ENCODE results near the gene DUSP2. TPM values are rescaled to one million over a fixed set of nuclear protein-coding genes. Genes with fewer than 3 reads are reported as not detected.
A peak's percentile ranks its signal among the peaks of the same experiment; 100 is the strongest.

The DUSP2 gene
- total RNA-seq, 1 experiment from 2014 or later = 11.1 TPM

DNA sequence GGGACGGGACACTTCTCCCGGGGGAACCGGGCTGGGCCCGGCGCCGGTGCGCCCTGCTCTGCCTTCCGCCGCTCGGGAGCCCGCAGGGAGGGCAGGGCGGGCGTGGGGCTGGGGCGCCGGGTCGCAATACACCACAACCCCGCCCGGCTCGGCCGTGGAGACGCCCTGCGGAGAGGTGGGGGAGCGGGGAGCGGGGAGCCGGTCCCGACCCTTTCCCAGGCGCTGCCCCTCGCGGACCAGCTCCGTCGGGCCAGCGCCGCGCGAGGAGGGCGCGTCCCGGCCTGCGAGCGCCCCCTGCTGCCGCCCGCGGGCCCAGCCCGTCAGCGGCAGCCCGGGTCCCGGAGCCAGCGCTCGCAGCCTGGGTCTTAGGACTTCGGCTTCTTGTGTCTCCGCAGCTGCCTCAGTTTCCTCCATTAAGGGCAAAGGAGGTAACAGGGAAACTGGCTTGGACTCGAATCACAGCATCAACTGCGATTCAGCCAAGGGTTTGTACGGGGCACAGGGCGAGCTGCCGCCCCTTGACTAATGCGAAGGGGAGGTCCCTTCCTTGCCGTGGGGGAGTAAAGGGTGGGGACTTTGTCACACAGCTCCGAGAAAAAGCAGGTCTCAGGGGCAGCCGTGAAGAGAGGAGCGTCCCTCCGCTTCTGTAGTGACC is 28.2 kb downstream of the DUSP2 start:
- DNase-seq (ENCODE audit: extremely low read depth, low read depth) = peak; percentile 25

- peak; percentile 16 for DNase-seq (ENCODE audit: extremely low read depth, low read depth)
Measured at GRCh38 chr2:96116424-96116878, 28.8 kb downstream of the DUSP2 start, which contains the start of gene ADRA2B. ADRA2B (minus strand) TSS chr2:96116571; CDS start chr2:96116149, 422 bp downstream.

DNA sequence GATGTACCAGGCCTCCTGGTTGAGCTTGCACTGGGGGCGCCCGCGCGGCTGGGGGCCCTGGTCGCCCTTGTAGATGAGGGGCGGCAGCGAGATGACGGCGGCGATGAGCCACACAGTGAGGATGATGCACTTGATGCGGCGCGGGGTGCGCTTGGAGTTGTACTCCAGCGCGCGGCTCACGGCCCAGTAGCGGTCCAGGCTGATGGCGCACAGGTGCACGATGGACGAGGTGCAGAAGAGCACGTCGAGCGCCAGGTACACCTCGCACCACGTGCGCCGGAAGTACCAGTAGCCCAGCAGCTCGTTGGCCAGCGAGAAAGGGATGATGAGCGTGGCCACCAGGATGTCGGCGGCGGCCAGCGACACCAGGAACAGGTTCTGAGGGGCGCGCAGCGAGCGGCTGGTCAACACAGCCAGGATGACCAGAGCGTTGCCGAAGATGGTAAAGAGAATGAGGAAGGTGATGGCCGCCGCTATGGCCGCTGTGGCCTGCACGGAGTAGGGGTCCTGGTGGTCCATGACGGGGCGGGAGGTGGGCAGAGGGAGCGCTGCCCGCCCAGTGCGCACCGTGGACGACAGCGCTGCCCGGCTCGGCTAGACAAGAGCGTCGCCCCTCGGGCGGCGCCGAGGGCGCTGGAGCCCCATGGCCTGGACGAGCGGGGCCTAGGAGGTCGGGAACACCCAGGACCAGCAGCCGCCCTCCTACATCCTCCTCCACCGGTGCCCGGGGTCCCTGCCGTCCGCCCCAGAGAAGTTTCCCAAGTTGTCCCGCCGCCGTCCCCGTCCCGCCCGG is 29.4 kb downstream of the DUSP2 start:
- no peak for DNase-seq (ENCODE audit: extremely low read depth, low read depth)

- no peak for DNase-seq (ENCODE audit: extremely low read depth, low read depth)
Measured at GRCh38 chr2:96114903-96115581, 30.2 kb downstream of the DUSP2 start.

DNA sequence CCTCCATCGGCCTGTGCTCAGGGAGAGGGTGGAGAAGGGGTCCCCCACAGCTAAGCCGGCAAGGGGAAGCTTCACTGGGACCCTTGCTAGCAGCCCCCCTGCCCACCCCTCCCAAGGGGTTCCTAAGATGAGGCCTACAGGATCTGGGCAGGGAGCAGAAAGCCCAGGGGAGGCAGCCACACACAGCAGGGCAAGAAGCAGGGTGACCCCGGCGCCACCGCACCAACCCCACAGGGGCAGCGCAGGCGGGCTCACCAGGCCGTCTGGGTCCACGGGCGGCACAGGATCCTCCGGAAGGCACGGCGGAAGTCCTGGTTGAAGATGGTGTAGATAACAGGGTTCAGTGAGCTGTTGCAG is 30.7 kb downstream of the DUSP2 start:
- no peak for DNase-seq (ENCODE audit: extremely low read depth, low read depth)

DNA sequence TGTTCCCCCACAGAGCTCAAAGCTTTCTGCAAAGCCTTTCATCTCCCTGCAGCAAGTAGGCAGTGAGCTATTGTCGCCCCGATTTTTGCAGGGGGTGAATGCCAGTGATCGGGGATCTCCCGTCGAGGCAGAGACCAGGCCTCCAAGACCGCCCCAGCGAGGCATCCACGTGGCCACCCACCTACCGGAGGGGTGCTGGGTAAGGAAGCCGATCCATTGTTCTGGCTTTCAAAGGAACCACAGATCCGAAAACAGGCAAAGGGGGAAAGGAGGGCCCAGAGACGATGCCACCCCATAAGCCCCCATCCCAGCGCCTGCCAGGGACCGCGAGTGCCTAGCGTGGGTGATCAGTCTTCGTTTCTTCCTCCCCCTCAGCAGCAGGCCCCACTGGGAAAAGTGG is 31.3 kb downstream of the DUSP2 start:
- no peak for DNase-seq (ENCODE audit: extremely low read depth, low read depth)

DNA sequence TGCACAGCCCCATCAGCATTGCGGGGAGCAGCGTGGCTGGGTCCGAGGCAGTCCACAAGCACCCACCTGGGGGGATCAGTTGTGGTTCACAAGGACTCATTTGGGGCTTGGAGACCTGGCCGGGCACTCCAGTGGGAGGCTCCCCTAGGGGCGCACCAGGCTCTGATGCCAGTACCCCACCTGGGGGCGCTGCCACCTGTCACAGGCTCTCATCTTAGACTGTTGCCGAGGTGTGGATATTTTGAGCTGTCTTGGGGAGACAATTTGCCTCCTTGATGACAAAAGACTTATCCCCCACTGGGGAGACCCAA is 31.9 kb downstream of the DUSP2 start:
- no peak for DNase-seq (ENCODE audit: extremely low read depth, low read depth)

DNA sequence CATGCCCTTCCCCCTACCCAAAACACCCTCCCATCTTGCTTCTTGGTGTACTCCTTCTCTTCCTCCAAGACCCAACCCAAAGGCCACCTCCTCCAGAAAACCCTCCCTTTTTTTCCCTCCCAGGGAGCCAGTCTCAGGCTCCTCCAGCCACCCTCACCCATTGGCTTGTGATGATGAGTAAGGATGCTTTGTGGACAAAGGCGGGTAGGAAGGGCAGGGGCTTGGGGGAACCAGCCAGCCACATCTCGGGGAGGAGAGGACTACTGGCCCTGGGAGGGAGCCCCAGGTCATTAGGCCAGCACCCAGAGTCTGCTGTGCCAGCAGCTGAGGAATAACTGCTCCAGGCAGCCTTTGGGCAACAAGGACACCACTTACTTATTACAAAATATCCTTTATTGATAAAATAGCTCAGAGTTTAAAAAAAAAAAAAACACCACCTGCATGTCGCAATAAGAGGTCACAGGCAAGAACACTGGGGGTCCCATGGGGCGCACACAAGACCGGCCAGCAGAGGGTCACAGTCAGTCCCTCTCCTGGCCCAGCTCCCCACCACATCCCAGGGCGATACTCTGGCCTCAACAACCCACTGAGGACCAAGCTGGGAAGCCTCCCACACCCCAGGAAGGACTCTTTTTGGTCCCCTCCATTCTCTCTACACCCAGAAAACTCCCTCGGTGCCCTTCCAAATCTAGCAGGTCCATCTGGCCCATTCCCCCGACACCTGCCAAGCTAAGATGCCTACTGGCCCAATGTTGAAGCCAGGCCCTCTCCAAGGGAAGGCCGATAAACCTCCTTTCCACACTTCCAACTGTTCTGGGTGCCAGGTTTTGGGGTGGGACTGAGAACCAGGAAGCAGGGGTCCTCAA is 32.5 kb downstream of the DUSP2 start:
- no peak for DNase-seq (ENCODE audit: extremely low read depth, low read depth)

DNA sequence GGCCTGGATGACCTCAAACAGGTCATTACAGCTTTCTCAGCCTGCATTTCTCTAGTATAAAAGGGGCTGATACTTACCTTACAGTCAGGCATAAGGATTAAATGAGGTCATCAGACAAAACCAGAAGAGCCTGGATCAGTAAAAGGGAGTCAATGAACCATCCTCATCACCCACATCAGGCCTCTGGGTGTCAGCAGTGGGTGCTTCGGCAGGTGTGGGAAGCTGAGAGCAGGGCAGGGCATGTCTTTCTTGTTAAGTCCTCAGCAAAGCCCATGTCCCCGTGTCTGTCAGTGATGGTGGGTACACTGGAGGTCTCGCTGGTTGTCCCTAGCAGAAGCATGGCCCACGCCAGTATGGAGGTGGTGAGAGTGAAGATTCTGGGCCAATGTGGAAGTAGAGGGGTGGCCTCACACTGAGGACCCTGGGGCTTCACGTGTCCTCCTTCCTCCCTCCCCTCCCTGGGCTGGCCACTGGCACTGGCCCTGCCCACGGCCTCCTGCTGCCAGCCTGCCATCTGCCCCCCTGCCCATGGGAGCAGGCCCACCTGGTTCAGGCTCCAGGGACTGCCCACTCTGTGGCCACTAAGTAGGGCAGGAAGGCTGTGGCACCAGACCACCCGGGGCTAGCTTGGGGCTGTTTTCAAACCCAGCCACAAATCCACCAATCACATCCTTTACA is 33.3 kb downstream of the DUSP2 start:
- DNase-seq (ENCODE audit: extremely low read depth, low read depth) = no peak

DNA sequence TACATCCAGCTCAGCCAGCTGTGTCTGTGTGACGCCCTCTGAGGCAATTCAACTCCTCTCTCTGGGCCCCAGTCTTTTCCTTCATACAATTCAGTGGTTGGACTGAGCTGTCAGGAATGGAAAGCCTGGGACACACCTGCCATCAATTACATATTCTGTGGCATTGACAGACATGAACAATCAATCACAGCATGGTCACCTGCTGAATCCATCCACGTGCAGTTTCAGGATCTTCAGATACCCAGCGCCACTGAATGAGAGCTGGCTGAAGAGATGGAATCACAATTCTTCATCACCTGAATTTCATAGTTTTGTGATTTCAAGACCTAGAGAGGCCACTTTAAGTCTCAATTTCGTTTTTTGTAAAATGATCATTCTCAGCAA is 34.0 kb downstream of the DUSP2 start:
- DNase-seq (ENCODE audit: extremely low read depth, low read depth) = no peak

DNA sequence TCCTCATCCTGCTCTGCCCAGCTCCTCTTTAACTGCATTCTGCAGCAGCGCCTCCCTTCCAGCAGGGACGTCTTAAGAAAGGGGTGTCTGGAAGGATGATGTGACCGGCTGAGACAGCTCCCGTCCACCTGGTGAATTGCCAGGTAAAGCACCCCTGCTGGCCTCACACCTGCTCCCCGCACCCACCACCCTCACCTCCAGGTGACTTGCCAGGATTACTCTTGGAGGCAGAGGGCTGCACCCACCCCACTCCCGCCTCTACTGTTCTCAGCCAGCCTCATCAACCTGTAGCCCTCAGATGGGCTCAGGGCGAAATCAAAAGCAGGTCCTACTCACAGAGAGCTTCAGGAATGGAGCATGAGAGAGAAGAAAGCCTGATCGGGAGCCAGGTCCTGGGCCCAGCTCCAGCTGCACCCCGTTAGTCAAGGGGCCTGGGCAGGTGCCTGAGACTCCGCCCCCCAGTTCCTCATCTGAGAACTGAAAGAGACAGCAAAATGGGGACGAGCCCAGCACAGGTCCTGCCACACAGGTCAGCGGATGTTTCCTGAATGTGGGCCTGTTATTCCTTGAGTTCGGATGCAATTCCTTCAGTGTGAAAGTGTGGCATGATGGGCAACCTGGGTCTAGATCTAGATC is 34.5 kb downstream of the DUSP2 start:
- DNase-seq (ENCODE audit: extremely low read depth, low read depth) = no peak

DNA sequence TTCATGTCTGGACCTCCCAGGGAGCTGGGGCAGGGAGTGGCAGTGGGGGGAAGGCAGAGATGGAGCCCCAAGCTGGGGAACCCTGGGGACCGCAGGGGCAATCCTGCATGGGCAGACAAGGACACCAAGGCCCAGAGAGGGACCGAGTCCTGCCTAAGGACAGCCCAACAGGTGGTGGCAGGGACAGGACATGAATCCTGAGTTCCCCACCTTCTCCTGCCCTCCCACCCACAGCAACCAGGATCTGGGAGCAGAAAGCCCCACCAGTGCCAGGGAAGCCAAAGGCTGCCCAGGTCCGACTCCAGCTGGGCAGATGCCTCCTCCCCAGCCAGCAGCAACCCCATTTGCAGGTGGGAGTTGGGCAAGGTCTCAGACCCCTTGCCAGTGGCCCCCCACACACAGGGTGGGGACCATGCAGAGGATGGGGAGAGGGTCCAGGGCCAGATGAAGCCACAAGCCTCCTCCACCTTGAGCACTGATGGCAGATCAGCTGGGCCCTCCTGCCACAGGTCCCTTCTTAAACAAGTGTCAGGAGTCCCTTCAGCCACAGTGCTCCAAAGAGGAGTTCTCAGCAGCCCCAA is 35.2 kb downstream of the DUSP2 start:
- no peak for DNase-seq (ENCODE audit: extremely low read depth, low read depth)

GRCh38 chr2:96109361-96109680 is 35.9 kb downstream of the DUSP2 start:
- no peak for DNase-seq (ENCODE audit: extremely low read depth, low read depth)

DNA sequence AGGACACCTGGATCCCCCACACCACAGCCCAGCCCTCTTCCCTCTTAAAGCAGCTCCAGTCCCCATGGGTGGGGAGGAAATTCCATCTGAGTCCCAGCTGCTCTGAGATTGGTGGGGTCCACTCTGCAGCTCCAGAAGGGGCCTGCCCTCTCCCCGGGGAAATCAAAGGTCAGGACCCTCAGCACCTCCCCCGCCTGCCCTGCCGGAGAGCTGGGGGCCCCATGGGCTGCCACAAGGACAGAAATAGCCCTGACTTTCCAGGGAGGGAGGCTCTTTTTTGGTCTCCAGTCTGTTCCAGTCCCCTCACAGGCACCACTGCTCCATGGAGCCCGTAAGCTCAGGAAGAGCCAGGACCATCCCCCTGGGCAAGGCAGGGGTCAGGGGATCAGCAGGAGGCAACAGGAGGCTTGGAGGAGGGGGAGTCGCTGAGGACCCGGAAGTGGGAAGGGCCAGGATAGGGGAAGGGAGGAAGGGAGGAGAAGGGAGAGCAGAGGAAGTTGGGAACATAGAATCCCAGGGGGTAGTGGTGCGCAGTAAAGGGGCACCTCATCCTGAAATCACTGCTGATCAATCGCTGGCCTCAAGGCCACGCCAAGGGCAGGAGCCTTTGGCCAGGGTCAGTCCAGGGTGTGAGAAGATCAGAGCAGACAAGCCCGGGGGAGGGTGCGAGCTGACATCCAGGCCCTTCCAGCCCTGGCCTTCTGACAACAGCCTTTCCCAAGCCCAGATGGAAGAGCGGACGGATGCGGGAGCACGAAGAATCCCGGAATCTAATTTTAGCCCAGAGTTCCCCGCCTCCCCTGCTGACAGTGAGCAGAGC is 36.5 kb downstream of the DUSP2 start:
- no peak for DNase-seq (ENCODE audit: extremely low read depth, low read depth)

GRCh38 chr2:96108151-96108540 is 37.1 kb downstream of the DUSP2 start:
- no peak for DNase-seq (ENCODE audit: extremely low read depth, low read depth)

- DNase-seq (ENCODE audit: extremely low read depth, low read depth) = no peak
Measured at GRCh38 chr2:96107708-96108065, 37.6 kb downstream of the DUSP2 start.

- DNase-seq (ENCODE audit: extremely low read depth, low read depth) = no peak
Measured at GRCh38 chr2:96106991-96107707, 38.1 kb downstream of the DUSP2 start.

DNA sequence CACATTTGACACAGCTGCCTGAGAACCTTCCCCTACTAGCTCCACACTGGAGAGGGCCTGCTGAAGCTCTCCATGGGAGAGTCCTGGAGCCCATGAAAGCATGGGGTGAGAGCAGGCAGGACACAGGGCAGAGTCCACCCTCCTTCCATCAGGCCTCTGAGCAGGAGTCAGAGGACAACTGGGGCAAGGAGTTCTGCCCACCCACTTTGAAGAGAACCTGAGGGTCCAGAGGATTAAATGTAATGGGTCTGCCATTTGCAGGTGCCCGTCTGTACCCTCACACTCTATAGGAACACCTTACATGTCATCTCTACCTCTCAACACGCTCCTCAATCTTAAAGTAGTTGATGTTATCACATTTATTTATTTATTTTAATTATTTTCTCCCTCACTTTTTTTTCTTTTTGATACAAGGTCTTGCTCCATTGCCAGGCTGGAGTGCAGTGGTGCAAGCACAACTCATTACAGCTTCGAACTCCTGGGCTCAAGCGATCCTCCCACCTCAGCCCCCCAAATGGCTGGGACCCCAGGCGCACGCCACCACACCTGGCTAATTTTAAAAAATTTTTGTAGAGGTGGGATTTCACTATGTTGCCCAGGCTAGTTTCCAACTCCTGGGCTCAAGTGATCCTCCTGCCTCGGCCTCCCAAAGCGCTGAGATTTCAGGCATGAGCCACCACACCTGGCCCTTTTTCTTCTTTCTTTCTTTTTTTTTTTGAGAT is 39.1 kb downstream of the DUSP2 start:
- no peak for DNase-seq (ENCODE audit: extremely low read depth, low read depth)
